HEK293 (cell line): ENCODE measurements around the gene THYN1.

Experiments used
- FEZF1 ChIP-seq: fragments of 450-650 bp; formaldehyde crosslinking; IDR thresholded peaks from 2 replicates; pipeline ENCODE4 v1.5.1; 2016; ENCODE audit warnings: missing biosample characterization, missing genetic modification characterization
- GFI1B ChIP-seq: fragments of 450-650 bp; formaldehyde crosslinking; IDR thresholded peaks from 2 replicates; pipeline ENCODE4 v1.5.1; 2016; ENCODE audit warnings: missing biosample characterization, missing genetic modification characterization
- GLI4 ChIP-seq: fragments of 450-650 bp; formaldehyde crosslinking; IDR thresholded peaks from 2 replicates; pipeline ENCODE4 v1.5.1; 2016; ENCODE audit warnings: missing biosample characterization, missing genetic modification characterization
- GLIS2 ChIP-seq: fragments of 450-650 bp; formaldehyde crosslinking; IDR thresholded peaks from 2 replicates; pipeline ENCODE4 v1.5.1; 2016; ENCODE audit warnings: missing biosample characterization, missing genetic modification characterization
- KLF9 ChIP-seq: fragments of 450-650 bp; formaldehyde crosslinking; IDR thresholded peaks from 2 replicates; pipeline ENCODE4 v1.5.1; 2016; ENCODE audit warnings: missing biosample characterization, missing genetic modification characterization, low read depth
- SCRT2 ChIP-seq: fragments of 450-650 bp; formaldehyde crosslinking; IDR thresholded peaks from 2 replicates; pipeline ENCODE4 v1.5.1; 2016; ENCODE audit warnings: missing biosample characterization, missing genetic modification characterization
- TCF7L2 ChIP-seq: IDR thresholded peaks from 2 replicates; pipeline ENCODE4 v1.6.1; 2011; ENCODE audit warnings: low read depth, mild to moderate bottlenecking, inconsistent platforms, low read length, moderate library complexity, borderline replicate concordance
- ZEB2 ChIP-seq: fragments of 450-650 bp; formaldehyde crosslinking; IDR thresholded peaks from 2 replicates; pipeline ENCODE4 v1.5.1; 2016; ENCODE audit warnings: missing biosample characterization, missing genetic modification characterization
- ZFP41 ChIP-seq: fragments of 450-650 bp; formaldehyde crosslinking; IDR thresholded peaks from 2 replicates; pipeline ENCODE4 v1.5.1; 2016; ENCODE audit warnings: missing biosample characterization, missing genetic modification characterization, borderline replicate concordance
- ZNF121 ChIP-seq: fragments of 450-650 bp; formaldehyde crosslinking; IDR thresholded peaks from 2 replicates; pipeline ENCODE4 v1.5.1; 2016; ENCODE audit warnings: missing biosample characterization, missing genetic modification characterization
- ZNF132 ChIP-seq: fragments of 450-650 bp; formaldehyde crosslinking; IDR thresholded peaks from 2 replicates; pipeline ENCODE4 v1.5.1; 2017; ENCODE audit warnings: missing biosample characterization, missing genetic modification characterization, borderline replicate concordance
- ZNF157 ChIP-seq: fragments of 450-650 bp; formaldehyde crosslinking; IDR thresholded peaks from 2 replicates; pipeline ENCODE4 v1.5.1; 2016; ENCODE audit warnings: missing biosample characterization, missing genetic modification characterization
- ZNF184 ChIP-seq: fragments of 450-650 bp; IDR thresholded peaks from 2 replicates; pipeline ENCODE4 v1.5.1; 2018; ENCODE audit warnings: missing biosample characterization, mild to moderate bottlenecking, missing genetic modification characterization
- ZNF19 ChIP-seq: fragments of 450-650 bp; formaldehyde crosslinking; IDR thresholded peaks from 2 replicates; pipeline ENCODE4; 2016; ENCODE audit warnings: missing biosample characterization, missing genetic modification characterization, low read depth
- ZNF335 ChIP-seq: fragments of 450-650 bp; formaldehyde crosslinking; conservative IDR thresholded peaks from 2 replicates; pipeline ENCODE4 v1.5.1; 2016; ENCODE audit warnings: missing biosample characterization, missing genetic modification characterization
- ZNF37A ChIP-seq: fragments of 450-650 bp; IDR thresholded peaks from 2 replicates; pipeline ENCODE4 v1.5.1; 2018; ENCODE audit warnings: missing biosample characterization, missing genetic modification characterization
- ZNF416 ChIP-seq: fragments of 450-650 bp; formaldehyde crosslinking; IDR thresholded peaks from 2 replicates; pipeline ENCODE4 v1.5.1; 2016; ENCODE audit warnings: missing biosample characterization, missing genetic modification characterization
- ZNF501 ChIP-seq: fragments of 450-650 bp; formaldehyde crosslinking; IDR thresholded peaks from 2 replicates; pipeline ENCODE4 v1.5.1; 2016; ENCODE audit warnings: missing biosample characterization, missing genetic modification characterization
- ZNF626 ChIP-seq: fragments of 450-650 bp; sonication (Bioruptor Pico); formaldehyde crosslinking; IDR thresholded peaks from 2 replicates; pipeline ENCODE4 v1.5.1; 2018; ENCODE audit warnings: missing biosample characterization, missing genetic modification characterization, inconsistent platforms
- ZNF76 ChIP-seq: fragments of 450-650 bp; formaldehyde crosslinking; IDR thresholded peaks from 2 replicates; pipeline ENCODE4; 2016; ENCODE audit warnings: low read depth, missing biosample characterization, missing genetic modification characterization, borderline replicate concordance
- ZNF777 ChIP-seq: fragments of 450-650 bp; formaldehyde crosslinking; IDR thresholded peaks from 2 replicates; pipeline ENCODE4 v1.5.1; 2017; ENCODE audit warnings: missing biosample characterization, missing genetic modification characterization, borderline replicate concordance
- TF ChIP-seq, protein P1 (sequence below): fragments of 450-650 bp; formaldehyde crosslinking; IDR thresholded peaks from 2 replicates; pipeline ENCODE4 v1.5.1; 2016; ENCODE audit warnings: missing biosample characterization, missing genetic modification characterization
- TF ChIP-seq, protein P2 (sequence below): fragments of 450-650 bp; formaldehyde crosslinking; IDR thresholded peaks from 2 replicates; pipeline ENCODE4 v1.5.1; 2017; ENCODE audit warnings: missing biosample characterization, missing genetic modification characterization
- TF ChIP-seq, protein P3 (sequence below): IDR thresholded peaks from 2 replicates; pipeline ENCODE4 v1.6.1; 2011; ENCODE audit warnings: mild to moderate bottlenecking, low read depth, low read length, borderline replicate concordance
- TF ChIP-seq, protein P4 (sequence below): fragments of 450-650 bp; formaldehyde crosslinking; IDR thresholded peaks from 2 replicates; pipeline ENCODE4 v1.5.1; 2016; ENCODE audit warnings: missing biosample characterization, missing genetic modification characterization, borderline replicate concordance
- TF ChIP-seq, protein P5 (sequence below): fragments of 450-650 bp; formaldehyde crosslinking; IDR thresholded peaks from 2 replicates; pipeline ENCODE4 v1.5.1; 2016; ENCODE audit warnings: missing biosample characterization, missing genetic modification characterization
- TF ChIP-seq, protein P6 (sequence below): fragments of 450-650 bp; formaldehyde crosslinking; IDR thresholded peaks from 2 replicates; pipeline ENCODE4 v1.5.1; 2016; ENCODE audit warnings: missing biosample characterization, missing genetic modification characterization, low read depth

The THYN1 gene

DNA sequence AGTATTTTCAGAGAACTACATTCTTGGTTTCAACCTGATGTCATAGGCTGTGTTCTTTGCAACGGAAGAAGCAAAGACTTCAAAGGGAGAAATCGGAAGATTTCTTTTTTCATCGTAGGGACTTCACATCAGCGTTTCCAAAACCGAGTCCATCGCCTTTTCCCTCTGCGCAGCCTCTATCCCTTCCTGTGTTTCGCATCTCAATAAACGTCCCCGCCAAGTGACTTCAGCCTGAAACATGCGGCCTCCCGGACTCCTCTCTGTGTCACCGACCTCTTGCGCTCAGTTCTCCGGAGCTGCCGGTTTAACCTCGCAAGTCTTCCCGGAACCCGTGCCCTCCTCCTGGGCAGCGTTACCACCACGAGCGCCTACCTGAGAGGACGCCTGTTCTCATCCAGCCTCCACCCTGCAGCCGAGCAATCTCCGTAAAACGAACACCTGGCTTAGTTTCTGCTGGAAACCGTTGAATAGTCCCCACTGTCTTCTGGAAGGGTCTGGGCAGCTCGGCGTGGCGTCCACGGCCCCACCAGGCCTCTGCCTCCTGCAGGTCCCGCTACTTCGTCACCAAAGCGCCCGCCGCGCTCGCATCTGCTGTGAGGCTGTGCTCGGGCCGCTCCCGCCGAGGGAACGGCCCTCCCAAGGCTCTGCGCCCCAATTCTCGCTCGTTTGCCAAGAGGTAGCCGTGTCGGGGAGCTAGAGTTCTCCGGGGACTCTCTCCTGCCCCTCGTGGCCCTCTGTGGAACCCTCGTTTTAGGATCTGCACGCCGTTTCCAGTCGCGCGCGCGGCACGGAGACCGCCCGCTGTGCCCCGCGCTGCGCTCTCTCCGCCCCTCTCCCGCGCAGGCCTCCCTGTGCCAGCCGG, 22.6 kb upstream of the THYN1 start, which contains the start of gene GLB1L3 (continued):
- TF ChIP-seq, protein P1, sequence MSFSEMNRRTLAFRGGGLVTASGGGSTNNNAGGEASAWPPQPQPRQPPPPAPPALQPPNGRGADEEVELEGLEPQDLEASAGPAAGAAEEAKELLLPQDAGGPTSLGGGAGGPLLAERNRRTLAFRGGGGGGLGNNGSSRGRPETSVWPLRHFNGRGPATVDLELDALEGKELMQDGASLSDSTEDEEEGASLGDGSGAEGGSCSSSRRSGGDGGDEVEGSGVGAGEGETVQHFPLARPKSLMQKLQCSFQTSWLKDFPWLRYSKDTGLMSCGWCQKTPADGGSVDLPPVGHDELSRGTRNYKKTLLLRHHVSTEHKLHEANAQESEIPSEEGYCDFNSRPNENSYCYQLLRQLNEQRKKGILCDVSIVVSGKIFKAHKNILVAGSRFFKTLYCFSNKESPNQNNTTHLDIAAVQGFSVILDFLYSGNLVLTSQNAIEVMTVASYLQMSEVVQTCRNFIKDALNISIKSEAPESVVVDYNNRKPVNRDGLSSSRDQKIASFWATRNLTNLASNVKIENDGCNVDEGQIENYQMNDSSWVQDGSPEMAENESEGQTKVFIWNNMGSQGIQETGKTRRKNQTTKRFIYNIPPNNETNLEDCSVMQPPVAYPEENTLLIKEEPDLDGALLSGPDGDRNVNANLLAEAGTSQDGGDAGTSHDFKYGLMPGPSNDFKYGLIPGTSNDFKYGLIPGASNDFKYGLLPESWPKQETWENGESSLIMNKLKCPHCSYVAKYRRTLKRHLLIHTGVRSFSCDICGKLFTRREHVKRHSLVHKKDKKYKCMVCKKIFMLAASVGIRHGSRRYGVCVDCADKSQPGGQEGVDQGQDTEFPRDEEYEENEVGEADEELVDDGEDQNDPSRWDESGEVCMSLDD (tag by site-specific recombination): peak; percentile 66; the same call in 1 of the 2 replicates
- TF ChIP-seq KLF9 (tag by site-specific recombination): peak; percentile 52
- no peak for TF ChIP-seq ZNF777 (tag by site-specific recombination)
- TF ChIP-seq ZNF335 (tag by site-specific recombination): peak; percentile 77
- no peak for TF ChIP-seq ZNF132
- peak; percentile 66; the same call in 1 of the 2 replicates for TF ChIP-seq ZEB2
- TF ChIP-seq, protein P2, sequence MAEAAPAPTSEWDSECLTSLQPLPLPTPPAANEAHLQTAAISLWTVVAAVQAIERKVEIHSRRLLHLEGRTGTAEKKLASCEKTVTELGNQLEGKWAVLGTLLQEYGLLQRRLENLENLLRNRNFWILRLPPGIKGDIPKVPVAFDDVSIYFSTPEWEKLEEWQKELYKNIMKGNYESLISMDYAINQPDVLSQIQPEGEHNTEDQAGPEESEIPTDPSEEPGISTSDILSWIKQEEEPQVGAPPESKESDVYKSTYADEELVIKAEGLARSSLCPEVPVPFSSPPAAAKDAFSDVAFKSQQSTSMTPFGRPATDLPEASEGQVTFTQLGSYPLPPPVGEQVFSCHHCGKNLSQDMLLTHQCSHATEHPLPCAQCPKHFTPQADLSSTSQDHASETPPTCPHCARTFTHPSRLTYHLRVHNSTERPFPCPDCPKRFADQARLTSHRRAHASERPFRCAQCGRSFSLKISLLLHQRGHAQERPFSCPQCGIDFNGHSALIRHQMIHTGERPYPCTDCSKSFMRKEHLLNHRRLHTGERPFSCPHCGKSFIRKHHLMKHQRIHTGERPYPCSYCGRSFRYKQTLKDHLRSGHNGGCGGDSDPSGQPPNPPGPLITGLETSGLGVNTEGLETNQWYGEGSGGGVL (tag by site-specific recombination): peak; percentile 36; the same call in 1 of the 2 replicates
- TF ChIP-seq, protein P3, sequence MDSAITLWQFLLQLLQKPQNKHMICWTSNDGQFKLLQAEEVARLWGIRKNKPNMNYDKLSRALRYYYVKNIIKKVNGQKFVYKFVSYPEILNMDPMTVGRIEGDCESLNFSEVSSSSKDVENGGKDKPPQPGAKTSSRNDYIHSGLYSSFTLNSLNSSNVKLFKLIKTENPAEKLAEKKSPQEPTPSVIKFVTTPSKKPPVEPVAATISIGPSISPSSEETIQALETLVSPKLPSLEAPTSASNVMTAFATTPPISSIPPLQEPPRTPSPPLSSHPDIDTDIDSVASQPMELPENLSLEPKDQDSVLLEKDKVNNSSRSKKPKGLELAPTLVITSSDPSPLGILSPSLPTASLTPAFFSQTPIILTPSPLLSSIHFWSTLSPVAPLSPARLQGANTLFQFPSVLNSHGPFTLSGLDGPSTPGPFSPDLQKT: no peak
- TF ChIP-seq GLIS2: peak; percentile 87
- 0 out of 2 replicates have a peak, but pooled peaks have one; percentile 11 for TF ChIP-seq ZNF76 (tag by site-specific recombination)
- no peak for TF ChIP-seq SCRT2 (tag by site-specific recombination)
- no peak for TF ChIP-seq ZFP41
- peak; percentile 59 for TF ChIP-seq FEZF1 (tag by site-specific recombination)
- TF ChIP-seq ZNF626 (tag by site-specific recombination): no peak
- TF ChIP-seq GLI4 (tag by site-specific recombination): no peak
- no peak for TF ChIP-seq ZNF19 (tag by site-specific recombination)
- no peak for TF ChIP-seq ZNF121 (tag by site-specific recombination)
- 0 out of 2 replicates have a peak, but pooled peaks have one; percentile 33 for TF ChIP-seq ZNF501 (tag by site-specific recombination)
- TF ChIP-seq, protein P4, sequence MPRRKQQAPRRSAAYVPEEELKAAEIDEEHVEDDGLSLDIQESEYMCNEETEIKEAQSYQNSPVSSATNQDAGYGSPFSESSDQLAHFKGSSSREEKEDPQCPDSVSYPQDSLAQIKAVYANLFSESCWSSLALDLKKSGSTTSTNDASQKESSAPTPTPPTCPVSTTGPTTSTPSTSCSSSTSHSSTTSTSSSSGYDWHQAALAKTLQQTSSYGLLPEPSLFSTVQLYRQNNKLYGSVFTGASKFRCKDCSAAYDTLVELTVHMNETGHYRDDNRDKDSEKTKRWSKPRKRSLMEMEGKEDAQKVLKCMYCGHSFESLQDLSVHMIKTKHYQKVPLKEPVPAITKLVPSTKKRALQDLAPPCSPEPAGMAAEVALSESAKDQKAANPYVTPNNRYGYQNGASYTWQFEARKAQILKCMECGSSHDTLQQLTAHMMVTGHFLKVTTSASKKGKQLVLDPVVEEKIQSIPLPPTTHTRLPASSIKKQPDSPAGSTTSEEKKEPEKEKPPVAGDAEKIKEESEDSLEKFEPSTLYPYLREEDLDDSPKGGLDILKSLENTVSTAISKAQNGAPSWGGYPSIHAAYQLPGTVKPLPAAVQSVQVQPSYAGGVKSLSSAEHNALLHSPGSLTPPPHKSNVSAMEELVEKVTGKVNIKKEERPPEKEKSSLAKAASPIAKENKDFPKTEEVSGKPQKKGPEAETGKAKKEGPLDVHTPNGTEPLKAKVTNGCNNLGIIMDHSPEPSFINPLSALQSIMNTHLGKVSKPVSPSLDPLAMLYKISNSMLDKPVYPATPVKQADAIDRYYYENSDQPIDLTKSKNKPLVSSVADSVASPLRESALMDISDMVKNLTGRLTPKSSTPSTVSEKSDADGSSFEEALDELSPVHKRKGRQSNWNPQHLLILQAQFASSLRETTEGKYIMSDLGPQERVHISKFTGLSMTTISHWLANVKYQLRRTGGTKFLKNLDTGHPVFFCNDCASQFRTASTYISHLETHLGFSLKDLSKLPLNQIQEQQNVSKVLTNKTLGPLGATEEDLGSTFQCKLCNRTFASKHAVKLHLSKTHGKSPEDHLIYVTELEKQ (tag by site-specific recombination): no peak
- TF ChIP-seq ZNF184: no peak
- no peak for TF ChIP-seq ZNF37A (tag by site-specific recombination)
- TF ChIP-seq, protein P5, sequence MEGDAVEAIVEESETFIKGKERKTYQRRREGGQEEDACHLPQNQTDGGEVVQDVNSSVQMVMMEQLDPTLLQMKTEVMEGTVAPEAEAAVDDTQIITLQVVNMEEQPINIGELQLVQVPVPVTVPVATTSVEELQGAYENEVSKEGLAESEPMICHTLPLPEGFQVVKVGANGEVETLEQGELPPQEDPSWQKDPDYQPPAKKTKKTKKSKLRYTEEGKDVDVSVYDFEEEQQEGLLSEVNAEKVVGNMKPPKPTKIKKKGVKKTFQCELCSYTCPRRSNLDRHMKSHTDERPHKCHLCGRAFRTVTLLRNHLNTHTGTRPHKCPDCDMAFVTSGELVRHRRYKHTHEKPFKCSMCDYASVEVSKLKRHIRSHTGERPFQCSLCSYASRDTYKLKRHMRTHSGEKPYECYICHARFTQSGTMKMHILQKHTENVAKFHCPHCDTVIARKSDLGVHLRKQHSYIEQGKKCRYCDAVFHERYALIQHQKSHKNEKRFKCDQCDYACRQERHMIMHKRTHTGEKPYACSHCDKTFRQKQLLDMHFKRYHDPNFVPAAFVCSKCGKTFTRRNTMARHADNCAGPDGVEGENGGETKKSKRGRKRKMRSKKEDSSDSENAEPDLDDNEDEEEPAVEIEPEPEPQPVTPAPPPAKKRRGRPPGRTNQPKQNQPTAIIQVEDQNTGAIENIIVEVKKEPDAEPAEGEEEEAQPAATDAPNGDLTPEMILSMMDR: peak; percentile 91
- TF ChIP-seq, protein P6, sequence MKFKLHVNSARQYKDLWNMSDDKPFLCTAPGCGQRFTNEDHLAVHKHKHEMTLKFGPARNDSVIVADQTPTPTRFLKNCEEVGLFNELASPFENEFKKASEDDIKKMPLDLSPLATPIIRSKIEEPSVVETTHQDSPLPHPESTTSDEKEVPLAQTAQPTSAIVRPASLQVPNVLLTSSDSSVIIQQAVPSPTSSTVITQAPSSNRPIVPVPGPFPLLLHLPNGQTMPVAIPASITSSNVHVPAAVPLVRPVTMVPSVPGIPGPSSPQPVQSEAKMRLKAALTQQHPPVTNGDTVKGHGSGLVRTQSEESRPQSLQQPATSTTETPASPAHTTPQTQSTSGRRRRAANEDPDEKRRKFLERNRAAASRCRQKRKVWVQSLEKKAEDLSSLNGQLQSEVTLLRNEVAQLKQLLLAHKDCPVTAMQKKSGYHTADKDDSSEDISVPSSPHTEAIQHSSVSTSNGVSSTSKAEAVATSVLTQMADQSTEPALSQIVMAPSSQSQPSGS (tag by site-specific recombination): no peak
- TF ChIP-seq TCF7L2: peak; percentile 71
- no peak for TF ChIP-seq GFI1B
- TF ChIP-seq ZNF416 (tag by site-specific recombination): no peak
- TF ChIP-seq ZNF157 (tag by site-specific recombination): no peak
